ENCODE results near the gene C15orf61.
A peak's percentile ranks its signal among the peaks of the same experiment; 100 is the strongest.

The C15orf61 gene

DNA sequence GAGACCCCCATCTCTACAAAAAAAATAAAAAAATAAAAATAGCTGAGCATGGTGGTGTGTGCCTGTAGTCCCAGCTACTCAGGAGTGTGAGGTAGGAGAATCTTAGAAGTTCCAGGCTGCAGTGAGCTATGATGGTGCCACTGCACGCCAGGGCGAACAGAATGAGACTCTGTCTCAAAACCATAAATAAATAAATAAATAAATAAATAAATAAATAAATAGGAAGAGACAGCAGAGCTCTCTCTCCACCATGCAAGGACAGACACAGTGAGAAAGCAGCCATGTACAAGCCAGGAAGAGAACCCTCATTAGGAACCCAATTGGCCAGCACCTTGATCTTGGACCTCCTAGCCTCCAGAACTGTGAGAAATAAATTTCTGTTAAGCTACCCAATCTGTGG is 5.4 kb upstream of the C15orf61 start:
- no peaks in the 10 kb centered on the region for H3K4me1 ChIP-seq (ENCODE audit: control insufficient read depth, insufficient read depth, low read length)
- no peak overlapping the region for H3K9ac ChIP-seq (ENCODE audit: low read length)
- H3K36me3 ChIP-seq (ENCODE audit: control insufficient read depth, insufficient read depth, low read length): no peaks in the 10 kb centered on the region
- H3K9me3 ChIP-seq (ENCODE audit: control insufficient read depth, insufficient read depth, low read depth, low read length): no peaks in the 10 kb centered on the region
- H3K27ac ChIP-seq (ENCODE audit: low read depth, low read length): no peak overlapping the region
- no peak overlapping the region for H3K4me3 ChIP-seq (ENCODE audit: low read depth, low read length)
- H3K27me3 ChIP-seq (ENCODE audit: control insufficient read depth, insufficient read depth, low read length): no peaks in the 10 kb centered on the region

DNA sequence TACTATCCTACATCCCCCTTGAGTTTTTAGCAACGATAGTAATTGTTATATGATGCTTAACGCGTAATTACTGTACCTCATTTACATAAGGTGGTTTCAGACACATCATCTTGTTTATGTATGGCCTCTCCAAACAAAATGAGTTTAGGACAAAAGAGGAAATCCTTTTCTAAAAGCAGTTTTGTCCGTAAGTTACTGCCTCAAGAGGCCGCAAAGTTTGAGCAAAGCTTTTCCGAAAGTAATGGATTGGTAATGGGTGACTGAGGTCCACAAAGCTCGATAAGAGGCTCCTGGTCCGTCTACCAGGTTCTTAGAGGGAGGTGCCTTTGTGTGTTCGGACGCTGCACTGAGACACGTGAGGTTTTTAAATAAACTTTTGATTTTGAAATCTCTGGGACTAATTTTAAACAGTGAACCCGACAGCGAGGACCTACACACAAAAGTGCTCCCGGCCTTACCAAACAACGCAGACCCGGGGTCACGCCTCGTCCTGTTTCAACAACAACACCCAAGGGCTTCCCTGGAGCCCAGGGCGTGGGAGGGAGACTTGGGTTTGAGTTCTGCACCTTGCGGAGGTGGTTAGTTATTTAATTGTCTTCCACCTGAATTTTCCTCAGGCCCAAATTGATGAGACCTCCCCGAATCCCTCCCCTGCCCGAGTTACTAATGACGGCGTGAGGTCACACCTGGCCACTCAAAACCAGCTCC is 456 bp upstream of the C15orf61 start:
- peaks cover 20% of the 10 kb centered on the region for H3K4me1 ChIP-seq (ENCODE audit: control insufficient read depth, insufficient read depth, low read length)
- H3K4me3 ChIP-seq (ENCODE audit: low read depth, low read length): peak overlapping the region; percentile 83
- H3K27ac ChIP-seq (ENCODE audit: low read depth, low read length): no peak overlapping the region

DNA sequence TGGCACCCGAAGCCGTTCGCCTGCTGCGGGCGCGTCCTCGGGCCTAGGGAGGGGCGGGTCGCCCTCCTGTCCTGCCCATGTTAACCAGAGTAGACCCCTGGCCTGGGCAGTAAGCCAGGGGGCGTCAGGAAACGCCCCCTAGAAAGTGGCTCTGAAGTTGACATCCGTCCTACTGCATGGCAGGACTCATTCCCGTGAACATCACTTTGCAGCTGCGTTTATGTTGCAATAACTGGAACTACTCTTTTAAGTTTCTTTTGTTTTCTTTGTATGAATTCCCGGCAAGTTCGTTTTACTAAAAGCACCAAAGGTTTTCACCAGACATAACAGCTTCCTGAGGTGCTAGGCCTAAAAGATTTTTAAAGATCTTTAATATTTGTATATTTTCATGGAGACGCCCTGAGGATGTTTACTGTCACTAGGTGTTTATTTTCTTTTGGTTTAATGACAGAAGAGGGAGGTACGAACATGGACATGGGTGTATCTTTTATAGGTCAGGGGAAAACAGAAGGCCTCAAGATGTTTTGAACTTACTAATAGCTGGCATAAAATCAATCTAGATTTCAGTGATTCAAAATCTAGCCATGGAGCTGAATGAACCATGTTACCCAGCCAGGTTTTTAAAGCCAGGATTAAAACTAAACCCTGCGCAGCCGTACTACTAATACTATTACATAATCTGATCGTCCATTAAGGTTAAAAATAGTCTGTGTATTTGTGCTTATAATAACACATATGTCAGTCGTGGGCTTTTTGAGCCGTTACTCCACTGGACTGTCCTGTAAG is 1.0 kb downstream of the C15orf61 start:
- H3K4me1 ChIP-seq (ENCODE audit: control insufficient read depth, insufficient read depth, low read length): peaks cover 20% of the 10 kb centered on the region
- no peaks in the 10 kb centered on the region for H3K36me3 ChIP-seq (ENCODE audit: control insufficient read depth, insufficient read depth, low read length)
- peak overlapping the region; percentile 71; the same call in 1 of the 2 replicates for H3K27ac ChIP-seq (ENCODE audit: low read depth, low read length)
- H3K27me3 ChIP-seq (ENCODE audit: control insufficient read depth, insufficient read depth, low read length): no peaks in the 10 kb centered on the region
- H3K9ac ChIP-seq (ENCODE audit: low read length): peak overlapping the region; percentile 98
- peak overlapping the region; percentile 83 for H3K4me3 ChIP-seq (ENCODE audit: low read depth, low read length)
- H3K9me3 ChIP-seq (ENCODE audit: control insufficient read depth, insufficient read depth, low read depth, low read length): no peaks in the 10 kb centered on the region

More for the DNA sequence above, 456 bp upstream of the C15orf61 start:
- Histone ChIP-seq H3K36me3 (ENCODE audit: control insufficient read depth, insufficient read depth, low read length) (no peaks in the 10 kb centered on the region), H3K27me3 (ENCODE audit: control insufficient read depth, insufficient read depth, low read length) (no peaks in the 10 kb centered on the region), H3K9ac (ENCODE audit: low read length) (no peak overlapping the region), H3K9me3 (ENCODE audit: control insufficient read depth, insufficient read depth, low read depth, low read length) (no peaks in the 10 kb centered on the region)

DNA sequence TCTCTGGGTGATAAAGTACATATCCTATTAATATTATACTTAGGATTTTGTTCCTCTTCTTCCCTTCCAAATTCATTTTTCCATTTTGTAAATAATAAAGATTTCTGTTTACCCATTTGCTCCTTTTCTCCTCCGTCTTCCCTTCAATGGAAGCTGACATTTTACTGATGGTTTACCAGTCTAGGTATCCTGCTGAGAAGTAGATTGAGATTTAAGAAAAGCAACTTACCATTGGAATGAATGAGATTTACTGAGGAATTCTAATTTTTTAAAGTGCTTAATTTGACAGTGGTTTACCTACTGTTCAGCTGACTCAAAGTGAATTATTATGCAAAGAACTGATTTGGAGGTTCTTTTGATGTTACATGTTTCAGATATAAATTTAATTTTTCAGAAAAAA is 2.4 kb downstream of the C15orf61 start:
- peak overlapping the region; percentile 83; the same call in 1 of the 2 replicates for H3K4me3 ChIP-seq (ENCODE audit: low read depth, low read length)
- no peaks in the 10 kb centered on the region for H3K36me3 ChIP-seq (ENCODE audit: control insufficient read depth, insufficient read depth, low read length)
- no peak overlapping the region for H3K27ac ChIP-seq (ENCODE audit: low read depth, low read length)
- peaks cover 20% of the 10 kb centered on the region for H3K4me1 ChIP-seq (ENCODE audit: control insufficient read depth, insufficient read depth, low read length)
- no peaks in the 10 kb centered on the region for H3K9me3 ChIP-seq (ENCODE audit: control insufficient read depth, insufficient read depth, low read depth, low read length)
- no peak overlapping the region for H3K9ac ChIP-seq (ENCODE audit: low read length)
- H3K27me3 ChIP-seq (ENCODE audit: control insufficient read depth, insufficient read depth, low read length): no peaks in the 10 kb centered on the region

- H3K9ac ChIP-seq (ENCODE audit: low read length): no peak overlapping the region
- H3K27me3 ChIP-seq (ENCODE audit: control insufficient read depth, insufficient read depth, low read length): no peaks in the 10 kb centered on the region
- peaks cover 20% of the 10 kb centered on the region for H3K4me1 ChIP-seq (ENCODE audit: control insufficient read depth, insufficient read depth, low read length)
- H3K36me3 ChIP-seq (ENCODE audit: control insufficient read depth, insufficient read depth, low read length): no peaks in the 10 kb centered on the region
- H3K27ac ChIP-seq (ENCODE audit: low read depth, low read length): no peak overlapping the region
- no peaks in the 10 kb centered on the region for H3K9me3 ChIP-seq (ENCODE audit: control insufficient read depth, insufficient read depth, low read depth, low read length)
- no peak overlapping the region for H3K4me3 ChIP-seq (ENCODE audit: low read depth, low read length)
Observed at GRCh38 chr15:67524235-67524634, 3.3 kb downstream of the C15orf61 start.

GRCh38 chr15:67528513-67528912 is 7.6 kb downstream of the C15orf61 start:
- Histone ChIP-seq H3K9ac (ENCODE audit: low read length) (no peak overlapping the region), H3K36me3 (ENCODE audit: control insufficient read depth, insufficient read depth, low read length) (no peaks in the 10 kb centered on the region), H3K27ac (ENCODE audit: low read depth, low read length) (no peak overlapping the region), H3K4me1 (ENCODE audit: control insufficient read depth, insufficient read depth, low read length) (peaks cover 3% of the 10 kb centered on the region; the same call in 1 of the 2 replicates), H3K9me3 (ENCODE audit: control insufficient read depth, insufficient read depth, low read depth, low read length) (no peaks in the 10 kb centered on the region), H3K27me3 (ENCODE audit: control insufficient read depth, insufficient read depth, low read length) (no peaks in the 10 kb centered on the region), H3K4me3 (ENCODE audit: low read depth, low read length) (no peak overlapping the region)

DNA sequence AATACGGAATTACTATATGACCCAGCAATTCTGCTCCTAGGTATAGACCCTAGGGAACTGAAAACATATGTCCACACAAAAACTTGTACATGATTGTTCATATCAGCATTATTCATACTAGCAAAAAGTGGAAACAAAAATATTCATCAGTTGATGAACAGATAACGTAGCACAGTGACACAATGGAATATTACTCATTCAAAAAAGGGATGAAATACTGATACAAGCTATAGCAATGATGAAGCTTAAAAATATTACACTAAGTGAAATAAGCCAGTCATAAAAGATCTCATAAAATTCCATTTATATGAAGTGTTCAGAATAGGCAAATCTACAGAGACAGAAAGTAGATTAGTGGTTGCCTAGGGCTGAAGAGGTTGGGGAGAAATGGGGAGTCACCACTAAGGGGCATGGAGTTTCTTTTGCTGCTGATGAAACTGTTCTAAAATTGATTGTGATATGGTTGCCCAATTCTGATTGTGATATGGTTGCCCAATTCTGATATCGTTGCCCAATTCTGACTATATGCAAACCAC is 10.5 kb downstream of the C15orf61 start:
- Histone ChIP-seq H3K27me3 (ENCODE audit: control insufficient read depth, insufficient read depth, low read length) (no peaks in the 10 kb centered on the region), H3K9me3 (ENCODE audit: control insufficient read depth, insufficient read depth, low read depth, low read length) (no peaks in the 10 kb centered on the region), H3K27ac (ENCODE audit: low read depth, low read length) (no peak overlapping the region), H3K36me3 (ENCODE audit: control insufficient read depth, insufficient read depth, low read length) (no peaks in the 10 kb centered on the region), H3K4me3 (ENCODE audit: low read depth, low read length) (no peak overlapping the region), H3K4me1 (ENCODE audit: control insufficient read depth, insufficient read depth, low read length) (no peaks in the 10 kb centered on the region), H3K9ac (ENCODE audit: low read length) (no peak overlapping the region)

- H3K36me3 ChIP-seq (ENCODE audit: control insufficient read depth, insufficient read depth, low read length): no peaks in the 10 kb centered on the region
- no peak overlapping the region for H3K27ac ChIP-seq (ENCODE audit: low read depth, low read length)
- no peaks in the 10 kb centered on the region for H3K4me1 ChIP-seq (ENCODE audit: control insufficient read depth, insufficient read depth, low read length)
- no peaks in the 10 kb centered on the region for H3K27me3 ChIP-seq (ENCODE audit: control insufficient read depth, insufficient read depth, low read length)
- no peak overlapping the region for H3K4me3 ChIP-seq (ENCODE audit: low read depth, low read length)
- no peak overlapping the region for H3K9ac ChIP-seq (ENCODE audit: low read length)
- H3K9me3 ChIP-seq (ENCODE audit: control insufficient read depth, insufficient read depth, low read depth, low read length): no peaks in the 10 kb centered on the region
Observed at GRCh38 chr15:67533873-67534272, 12.9 kb downstream of the C15orf61 start.

DNA sequence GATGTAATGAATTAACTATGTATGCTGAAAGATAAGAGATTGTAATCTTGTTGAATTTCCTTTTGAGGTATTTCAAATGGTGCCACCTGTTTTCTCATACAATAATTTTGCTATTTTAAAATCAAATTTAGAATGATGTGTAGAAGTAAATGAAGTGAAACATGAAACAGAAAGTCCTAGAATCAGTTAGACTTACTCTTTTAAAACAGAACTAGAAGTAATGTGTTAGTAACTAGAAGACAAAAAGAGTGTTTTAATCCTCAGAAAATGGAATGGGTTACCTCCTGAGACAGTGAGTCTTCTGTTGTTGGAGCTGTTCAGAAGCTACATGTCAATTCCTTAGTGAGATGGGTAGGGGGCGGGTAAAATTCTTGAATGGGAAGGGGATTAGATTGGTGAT is 13.4 kb downstream of the C15orf61 start:
- H3K36me3 ChIP-seq (ENCODE audit: control insufficient read depth, insufficient read depth, low read length): no peaks in the 10 kb centered on the region
- no peak overlapping the region for H3K4me3 ChIP-seq (ENCODE audit: low read depth, low read length)
- H3K4me1 ChIP-seq (ENCODE audit: control insufficient read depth, insufficient read depth, low read length): no peaks in the 10 kb centered on the region
- no peaks in the 10 kb centered on the region for H3K27me3 ChIP-seq (ENCODE audit: control insufficient read depth, insufficient read depth, low read length)
- no peak overlapping the region for H3K27ac ChIP-seq (ENCODE audit: low read depth, low read length)
- H3K9me3 ChIP-seq (ENCODE audit: control insufficient read depth, insufficient read depth, low read depth, low read length): no peaks in the 10 kb centered on the region
- H3K9ac ChIP-seq (ENCODE audit: low read length): no peak overlapping the region

DNA sequence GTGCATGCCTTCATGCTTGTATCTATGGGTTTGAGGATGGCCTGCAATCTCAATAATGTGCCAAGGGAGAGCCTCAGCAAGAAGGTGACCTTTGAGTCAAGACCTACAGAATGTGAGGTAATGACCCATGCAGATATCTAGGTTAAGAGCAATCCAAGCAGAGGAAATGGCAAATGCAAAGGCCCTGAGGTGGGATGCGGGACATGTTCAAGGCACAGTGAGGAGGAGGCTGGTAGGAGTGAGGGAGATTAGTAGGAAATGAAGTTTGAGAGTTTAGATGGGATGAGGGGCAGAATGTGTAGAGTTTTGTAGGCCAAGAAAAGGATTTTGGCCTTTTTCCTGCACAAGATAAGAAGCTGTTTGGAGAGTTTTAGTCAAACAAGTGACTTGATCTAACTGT is 16.8 kb downstream of the C15orf61 start:
- no peak overlapping the region for H3K4me3 ChIP-seq (ENCODE audit: low read depth, low read length)
- no peaks in the 10 kb centered on the region for H3K9me3 ChIP-seq (ENCODE audit: control insufficient read depth, insufficient read depth, low read depth, low read length)
- no peaks in the 10 kb centered on the region for H3K4me1 ChIP-seq (ENCODE audit: control insufficient read depth, insufficient read depth, low read length)
- H3K36me3 ChIP-seq (ENCODE audit: control insufficient read depth, insufficient read depth, low read length): no peaks in the 10 kb centered on the region
- no peaks in the 10 kb centered on the region for H3K27me3 ChIP-seq (ENCODE audit: control insufficient read depth, insufficient read depth, low read length)
- H3K27ac ChIP-seq (ENCODE audit: low read depth, low read length): no peak overlapping the region
- H3K9ac ChIP-seq (ENCODE audit: low read length): no peak overlapping the region

Measured in HUES6 (cell line).